Neuronal stem cell (in vitro differentiated cells): ENCODE results near the gene SRGAP3.

Experiments
- DNase-seq: peaks from one replicate; pipeline ENCODE4 v3.0.0-alpha.2; 2013; ENCODE audit warnings: low spot score
- H2AFZ ChIP-seq: one replicate; pipeline ENCODE4 v1.6.1; 2013; ENCODE audit warnings: mild to moderate bottlenecking, low read length, inconsistent platforms
- H2AK5ac ChIP-seq: 2 replicates; pipeline ENCODE4 v1.6.1; 2013; ENCODE audit warnings: low read depth, mild to moderate bottlenecking, inconsistent platforms, low read length, moderate library complexity, mixed read lengths
- H2BK120ac ChIP-seq: 2 replicates; pipeline ENCODE4 v1.6.1; 2013; ENCODE audit warnings: low read depth, mild to moderate bottlenecking, inconsistent platforms, low read length, moderate library complexity, mixed read lengths
- H2BK12ac ChIP-seq: one replicate; pipeline ENCODE4 v1.6.1; 2013; ENCODE audit warnings: low read length, inconsistent platforms
- H2BK15ac ChIP-seq: 2 replicates; pipeline ENCODE4 v1.6.1; 2013; ENCODE audit warnings: mild to moderate bottlenecking, low read length, inconsistent platforms, mixed read lengths
- H2BK5ac ChIP-seq: one replicate; pipeline ENCODE4 v1.6.1; 2013; ENCODE audit warnings: inconsistent platforms, mild to moderate bottlenecking, low read length, moderate library complexity
- H3K14ac ChIP-seq: one replicate; pipeline ENCODE4 v1.6.1; 2013; ENCODE audit warnings: low read length, inconsistent platforms
- H3K18ac ChIP-seq: 2 replicates; pipeline ENCODE4 v1.6.1; 2013; ENCODE audit warnings: low read length, inconsistent platforms
- H3K23ac ChIP-seq: 2 replicates; pipeline ENCODE4 v1.6.1; 2013; ENCODE audit warnings: low read depth, mild to moderate bottlenecking, mixed read lengths, low read length, inconsistent platforms; ENCODE audit not compliant: poor library complexity
- H3K27ac ChIP-seq: replicated peaks from 3 replicates; pipeline ENCODE4 v1.5.1; 2013; ENCODE audit warnings: low read length, inconsistent platforms
- H3K27me3 ChIP-seq, 3 experiments: 2 replicates each; pipeline ENCODE4 v1.6.1; 2013; ENCODE audit warnings: low read length in 3 of 3, mild to moderate bottlenecking in 2 of 3, inconsistent platforms in 1 of 3, low read depth in 1 of 3, mixed read lengths in 1 of 3, moderate library complexity in 1 of 3; ENCODE audit not compliant: control insufficient read depth in 3 of 3, insufficient read depth in 3 of 3
- H3K36me3 ChIP-seq, 2 donors: replicated peaks in 1 of 2; 2 replicates each; pipeline ENCODE4 v1.6.1; 2013; ENCODE audit warnings: low read length in 2 of 2; ENCODE audit not compliant: control insufficient read depth in 2 of 2, insufficient read depth in 2 of 2
- H3K4ac ChIP-seq: 2 replicates; pipeline ENCODE4 v1.6.1; 2013; ENCODE audit warnings: inconsistent platforms, mild to moderate bottlenecking, low read length, moderate library complexity
- H3K4me1 ChIP-seq, 2 donors: 1 replicate in 1 of 2; 2 replicates in 1 of 2; pipeline ENCODE4 v1.6.1; 2013; ENCODE audit warnings: low read length in 2 of 2, low read depth in 1 of 2; ENCODE audit not compliant: control insufficient read depth in 2 of 2, insufficient read depth in 1 of 2
- H3K4me2 ChIP-seq: one replicate; pipeline ENCODE4 v1.6.1; 2013; ENCODE audit warnings: mild to moderate bottlenecking, low read length, inconsistent platforms; ENCODE audit not compliant: insufficient read depth, poor library complexity, severe bottlenecking
- H3K4me3 ChIP-seq, 2 donors: 2 replicates each; pipeline ENCODE4 v1.5.1; 2013; ENCODE audit warnings: low read length in 2 of 2, mild to moderate bottlenecking in 2 of 2, inconsistent platforms in 1 of 2, moderate library complexity in 1 of 2
- H3K79me1 ChIP-seq: one replicate; pipeline ENCODE4 v1.6.1; 2013; ENCODE audit warnings: low read depth, mild to moderate bottlenecking, inconsistent platforms, low read length, moderate library complexity
- H3K9ac ChIP-seq: one replicate; pipeline ENCODE4 v1.6.1; 2013; ENCODE audit warnings: mild to moderate bottlenecking, low read depth, low read length, inconsistent platforms; ENCODE audit not compliant: poor library complexity
- H3K9me3 ChIP-seq, 2 donors: replicated peaks in 1 of 2; 2 replicates each; pipeline versions ENCODE3 to v1.6.1; 2013; ENCODE audit warnings: low read length in 2 of 2, mild to moderate bottlenecking in 2 of 2, inconsistent platforms in 1 of 2, low read depth in 1 of 2, mixed read lengths in 1 of 2, moderate library complexity in 1 of 2; ENCODE audit not compliant: control insufficient read depth in 2 of 2, insufficient read depth in 1 of 2
- H4K8ac ChIP-seq: one replicate; pipeline ENCODE4 v1.6.1; 2013; ENCODE audit warnings: low read depth, mild to moderate bottlenecking, inconsistent platforms, low read length, moderate library complexity
- H4K91ac ChIP-seq: one replicate; pipeline ENCODE4 v1.6.1; 2013; ENCODE audit warnings: low read length, low read depth, mild to moderate bottlenecking, inconsistent platforms; ENCODE audit not compliant: poor library complexity
- WGBS, 2 donors: extraction: QIAGEN DNeasy Blood & Tissue Kit; methylation state at CpG; one replicate each; pipeline ENCODE4 v1.1.7; 2013; ENCODE audit warnings: missing lambda C conversion rate in 2 of 2, mixed read lengths in 1 of 2; ENCODE audit not compliant: insufficient read length in 2 of 2, insufficient replicate concordance in 1 of 2; ENCODE audit errors: extremely low coverage in 2 of 2; 5-methylcytosine and 5-hydroxymethylcytosine counted together

The SRGAP3 gene

DNA sequence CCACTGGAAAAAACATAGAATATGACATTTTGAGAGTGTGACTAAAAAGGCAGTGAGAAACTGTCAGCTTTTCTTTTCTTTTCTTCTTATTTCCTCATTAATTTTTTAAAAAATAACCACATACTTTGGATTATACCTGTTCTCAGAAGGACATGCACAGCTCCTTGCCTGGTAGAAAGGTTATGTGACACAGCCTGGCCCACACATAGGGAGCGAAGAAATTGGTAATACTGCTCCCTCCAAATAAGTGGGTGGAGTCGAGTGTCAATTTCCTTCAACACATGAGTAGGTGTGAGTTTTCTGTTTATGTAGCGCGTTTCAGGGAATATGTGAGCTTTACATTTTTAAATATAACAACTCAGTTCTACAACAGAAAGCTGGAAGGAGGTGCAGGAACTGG, 257.2 kb downstream of the SRGAP3 start:
- H4K91ac ChIP-seq: no peak overlapping the region
- H3K9ac ChIP-seq: no peak overlapping the region
- no peak overlapping the region for H3K4me3 ChIP-seq
- no peak overlapping the region for H2AK5ac ChIP-seq
- H2BK120ac ChIP-seq: no peak overlapping the region
- peaks cover 0 to 79% of the 10 kb centered on the region in 2 donors for H3K36me3 ChIP-seq
- H2BK5ac ChIP-seq: no peak overlapping the region
- peaks cover 8 to 9% of the 10 kb centered on the region in 2 donors for H3K4me1 ChIP-seq
- H3K79me1 ChIP-seq: no peaks in the 10 kb centered on the region
- H3K27me3 ChIP-seq: no peaks in the 10 kb centered on the region
- H3K14ac ChIP-seq: no peak overlapping the region
- H3K23ac ChIP-seq: no peak overlapping the region
- H3K4me2 ChIP-seq: no peak overlapping the region
- H3K9me3 ChIP-seq: peaks cover 0 to 2% of the 10 kb centered on the region in 2 donors
- WGBS, 2 donors: no CpG with 5 or more reads among the region's 4 CpGs
- no peak overlapping the region for H3K4ac ChIP-seq
- H3K18ac ChIP-seq: no peak overlapping the region
- H2AFZ ChIP-seq: no peak overlapping the region
- no peak overlapping the region for H3K27ac ChIP-seq
- H2BK15ac ChIP-seq: no peak overlapping the region
- no peak overlapping the region for H2BK12ac ChIP-seq
- DNase-seq: no peak
- H4K8ac ChIP-seq: no peak overlapping the region

DNA sequence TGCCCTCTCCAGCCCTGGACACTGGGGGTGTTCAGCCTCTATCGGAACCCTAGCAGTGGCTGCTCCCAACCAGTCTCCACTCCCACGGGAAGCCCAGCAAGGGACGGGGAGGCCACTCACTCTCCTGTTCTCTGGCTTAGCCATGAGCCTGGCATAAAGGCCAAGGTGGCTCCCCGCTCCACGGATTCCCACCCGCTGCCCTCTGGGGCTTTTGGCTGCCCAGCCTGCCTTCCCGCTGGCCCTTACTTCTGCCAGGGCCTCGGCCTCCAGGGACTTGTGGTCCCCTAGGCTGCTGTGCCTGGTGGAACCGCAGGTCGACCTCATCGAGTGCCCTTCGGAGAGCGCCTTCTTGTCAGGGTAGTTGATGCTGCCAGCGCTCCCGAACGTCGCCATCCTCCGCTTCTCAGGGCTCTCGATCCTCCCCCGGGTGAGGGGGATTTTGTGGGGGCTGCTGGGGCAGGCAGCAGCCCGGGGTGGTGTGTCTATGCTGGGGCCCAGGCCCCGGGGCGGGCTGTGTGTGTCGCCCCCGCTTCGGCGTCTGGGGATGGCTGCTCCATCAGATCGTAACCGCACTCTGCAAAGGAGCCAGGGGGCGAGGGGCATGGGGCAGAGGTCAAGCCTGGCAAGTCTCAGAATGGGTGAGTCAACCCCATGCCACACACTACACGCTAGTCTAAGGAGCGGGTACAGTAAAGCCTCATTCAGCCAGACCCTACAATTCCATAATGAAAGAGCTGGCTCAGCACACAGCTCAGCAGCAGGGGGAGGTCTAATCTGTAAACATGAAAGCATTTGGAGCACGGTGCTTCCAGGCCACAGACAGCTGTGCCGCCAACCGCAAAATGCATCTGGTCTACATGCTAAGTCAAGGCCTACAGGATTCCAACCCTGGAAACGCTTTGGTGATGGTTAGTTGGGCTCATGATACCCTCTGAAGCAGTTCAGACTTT, 258.9 kb downstream of the SRGAP3 start:
- no peak overlapping the region for H3K4ac ChIP-seq
- H2BK5ac ChIP-seq: no peak overlapping the region
- H2AK5ac ChIP-seq: no peak overlapping the region
- H3K4me1 ChIP-seq: peaks cover 5 to 8% of the 10 kb centered on the region in 2 donors
- no peak overlapping the region for H3K14ac ChIP-seq
- H3K4me2 ChIP-seq: no peak overlapping the region
- no peaks in the 10 kb centered on the region for H3K27me3 ChIP-seq
- H4K91ac ChIP-seq: no peak overlapping the region
- no peak overlapping the region for H3K18ac ChIP-seq
- no peak overlapping the region for H2BK120ac ChIP-seq
- H2BK12ac ChIP-seq: no peak overlapping the region
- H3K23ac ChIP-seq: no peak overlapping the region
- H3K9me3 ChIP-seq: peaks cover 0 to 2% of the 10 kb centered on the region in 2 donors
- no CpG with 5 or more reads among the region's 36 CpGs for WGBS, 2 donors
- no peak overlapping the region for H2BK15ac ChIP-seq
- H3K9ac ChIP-seq: no peak overlapping the region
- H3K36me3 ChIP-seq: peaks cover 0 to 73% of the 10 kb centered on the region in 2 donors
- no peak overlapping the region for H3K4me3 ChIP-seq
- H4K8ac ChIP-seq: no peak overlapping the region
- no peaks in the 10 kb centered on the region for H3K79me1 ChIP-seq
- no peak overlapping the region for H2AFZ ChIP-seq
- H3K27ac ChIP-seq: no peak overlapping the region
- DNase-seq: no peak

DNA sequence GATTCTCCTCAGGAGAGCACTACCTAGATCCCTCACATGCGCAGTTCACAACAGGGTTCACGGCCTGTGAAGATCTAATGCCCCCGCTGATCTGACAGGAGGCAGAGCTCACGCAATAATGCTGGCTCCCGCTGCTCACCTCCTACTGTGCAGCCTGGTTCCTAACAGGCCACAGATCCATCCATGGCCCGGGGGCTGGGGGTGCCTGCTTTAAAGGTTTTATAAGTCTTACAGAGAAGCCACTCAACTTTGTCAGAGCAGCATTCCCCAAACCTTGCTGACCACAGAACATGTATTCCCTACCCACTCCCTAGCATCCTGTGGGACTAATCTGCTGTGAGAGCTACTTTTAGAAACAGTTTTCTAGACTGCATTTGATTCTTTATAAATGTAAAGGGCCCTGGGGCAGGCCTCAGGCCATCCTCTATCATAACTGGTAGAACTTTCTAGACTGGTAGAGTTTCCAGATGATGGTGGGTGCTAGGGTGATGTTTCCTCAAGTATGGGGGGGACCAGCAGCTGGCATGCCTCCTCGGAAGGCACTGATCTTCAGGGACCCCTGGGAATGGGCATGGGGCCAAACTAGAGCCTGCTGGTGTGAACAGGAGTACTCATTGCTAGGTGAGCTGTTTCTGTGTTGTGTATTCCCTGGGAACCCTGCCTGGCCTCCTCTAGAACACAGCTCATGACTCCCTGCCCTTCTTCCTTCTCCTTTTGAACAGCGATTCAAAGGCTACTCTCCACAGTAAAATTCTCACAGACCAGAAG, 260.5 kb downstream of the SRGAP3 start:
- Histone ChIP-seq H2BK120ac (no peak overlapping the region), H2AFZ (no peak overlapping the region), H3K14ac (no peak overlapping the region), H3K4ac (no peak overlapping the region), H3K9ac (peak overlapping the region; percentile 50), H3K4me2 (no peak overlapping the region), H4K8ac (no peak overlapping the region), H3K27me3 (no peaks in the 10 kb centered on the region), H3K36me3 (peaks cover 0 to 73% of the 10 kb centered on the region in 2 donors), H3K79me1 (no peaks in the 10 kb centered on the region), H3K27ac (no peak overlapping the region), H4K91ac (no peak overlapping the region), H3K9me3 (peaks cover 0 to 2% of the 10 kb centered on the region in 2 donors), H2BK12ac (no peak overlapping the region), H3K4me3 (no peak overlapping the region), H3K18ac (peak overlapping the region; percentile 35), H3K4me1 (peaks cover 5 to 8% of the 10 kb centered on the region in 2 donors), H3K23ac (no peak overlapping the region), H2AK5ac (no peak overlapping the region), H2BK5ac (no peak overlapping the region), H2BK15ac (no peak overlapping the region)
- WGBS, 2 donors: no CpG with 5 or more reads among the region's 8 CpGs
- DNase-seq: no peak

DNA sequence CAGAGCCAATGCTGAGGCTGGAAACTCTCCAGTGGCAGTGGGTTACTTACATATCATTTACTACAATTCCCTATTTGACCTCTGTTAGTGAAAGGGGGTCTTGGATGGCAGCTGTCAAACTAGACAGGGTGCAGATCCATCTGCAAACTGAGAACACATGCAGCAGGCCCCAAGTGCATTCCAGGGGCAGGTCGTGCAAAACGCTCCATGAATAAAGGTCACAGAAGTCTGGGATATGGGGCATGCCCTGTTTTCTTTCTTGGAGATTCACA, 261.1 kb downstream of the SRGAP3 start:
- no peak overlapping the region for H4K91ac ChIP-seq
- H3K79me1 ChIP-seq: no peaks in the 10 kb centered on the region
- H4K8ac ChIP-seq: no peak overlapping the region
- no peaks in the 10 kb centered on the region for H3K27me3 ChIP-seq
- no peak for DNase-seq
- no peak overlapping the region for H3K27ac ChIP-seq
- no peak overlapping the region for H2BK15ac ChIP-seq
- H3K4me2 ChIP-seq: no peak overlapping the region
- no peak overlapping the region for H3K18ac ChIP-seq
- H3K9ac ChIP-seq: peak overlapping the region; percentile 50
- H2AFZ ChIP-seq: no peak overlapping the region
- no CpG with 5 or more reads among the region's 2 CpGs for WGBS, 2 donors
- no peak overlapping the region for H3K4ac ChIP-seq
- H3K9me3 ChIP-seq: peaks cover 0 to 2% of the 10 kb centered on the region in 2 donors
- no peak overlapping the region for H2BK120ac ChIP-seq
- no peak overlapping the region for H3K4me3 ChIP-seq
- no peak overlapping the region for H2BK5ac ChIP-seq
- H3K23ac ChIP-seq: no peak overlapping the region
- peaks cover 5 to 8% of the 10 kb centered on the region in 2 donors for H3K4me1 ChIP-seq
- no peak overlapping the region for H2BK12ac ChIP-seq
- no peak overlapping the region for H2AK5ac ChIP-seq
- no peak overlapping the region for H3K14ac ChIP-seq
- peaks cover 0 to 69% of the 10 kb centered on the region in 2 donors for H3K36me3 ChIP-seq
